ENCODE data around the gene KRTAP5-5. TPM values are rescaled to one million over a fixed set of nuclear protein-coding genes. Genes with fewer than 3 reads are reported as not detected.
"Not testable (repeated sequence)": the region's sequence is repeated elsewhere in the genome, so short reads cannot be mapped to it uniquely, and the experiment has no call there.

KRTAP5-5 gene
- total RNA-seq, 4 donors from 2014 or later, result not detected

GRCh38 chr11:1597994-1598380 is 31.6 kb upstream of the KRTAP5-5 start, which contains the start of gene KRTAP5-2:
KRTAP5-2 (minus strand) TSS chr11:1598294; CDS start chr11:1598250, 44 bp downstream.
- peaks cover 0 to 43% (median 2%) of the 10 kb centered on the region in 4 donors for H3K27me3 ChIP-seq
- 80% methylated on average over 1 of the region's 4 CpGs for WGBS
- no peaks in the 10 kb centered on the region for H3K4me1 ChIP-seq
- H3K27ac ChIP-seq (replicated peaks in 1 of 4), result no peak within 1 kb of the TSS
- no peak within 1 kb of the TSS for H3K4me3 ChIP-seq
- intact Hi-C loops (cut with DNase I), result no loop called here
- DNase-seq (ENCODE audit: extremely low spot score), result no peak
- no peak for TF ChIP-seq EP300 (IDR thresholded peaks at IDR 0.05)
- TF ChIP-seq POLR2AphosphoS5 (IDR thresholded peaks at IDR 0.05), result no peak
- no peak for TF ChIP-seq CTCF (IDR thresholded peaks at IDR 0.05)
- TF ChIP-seq POLR2A (IDR thresholded peaks at IDR 0.05; ENCODE audit: low read depth), result no peak
- H3K36me3 ChIP-seq, result no peaks in the 10 kb centered on the region
- no peaks in the 10 kb centered on the region for H3K9me3 ChIP-seq

GRCh38 chr11:1598406-1598805 is 31.2 kb upstream of the KRTAP5-5 start:
- DNase-seq (ENCODE audit: extremely low spot score); H3K4me1 ChIP-seq; intact Hi-C loops (cut with DNase I); H3K36me3 ChIP-seq; H3K27ac ChIP-seq (replicated peaks in 1 of 4); H3K4me3 ChIP-seq; H3K9me3 ChIP-seq: not testable (repeated sequence)
- WGBS, result 80% methylated on average over 3 of the region's 3 CpGs
- peaks cover 0 to 39% (median 2%) of the 10 kb centered on the region in 4 donors for H3K27me3 ChIP-seq

- Histone ChIP-seq H3K9me3 (no peaks in the 10 kb centered on the region), H3K4me1 (no peaks in the 10 kb centered on the region), H3K4me3 (no peak overlapping the region), H3K27me3 (peaks cover 0 to 37% (median 2%) of the 10 kb centered on the region in 4 donors), H3K36me3 (no peaks in the 10 kb centered on the region), H3K27ac (replicated peaks in 1 of 4) (no peak overlapping the region)
- intact Hi-C loops (cut with DNase I), result no loop called here
- TF ChIP-seq POLR2AphosphoS5 (IDR thresholded peaks at IDR 0.05) (no peak), POLR2A (IDR thresholded peaks at IDR 0.05; ENCODE audit: low read depth) (no peak), CTCF (IDR thresholded peaks at IDR 0.05) (no peak), EP300 (IDR thresholded peaks at IDR 0.05) (no peak)
- DNase-seq (ENCODE audit: extremely low spot score), result no peak
- 78% methylated on average over 6 of the region's 6 CpGs for WGBS
Measured at GRCh38 chr11:1598816-1599215, 30.8 kb upstream of the KRTAP5-5 start.

GRCh38 chr11:1600626-1601025 is 28.9 kb upstream of the KRTAP5-5 start:
- no peak for DNase-seq (ENCODE audit: extremely low spot score)
- Histone ChIP-seq H3K4me1 (no peaks in the 10 kb centered on the region), H3K36me3 (no peaks in the 10 kb centered on the region), H3K27ac (replicated peaks in 1 of 4) (no peak overlapping the region), H3K27me3 (peaks cover 0 to 42% (median 3%) of the 10 kb centered on the region in 4 donors), H3K9me3 (no peaks in the 10 kb centered on the region), H3K4me3 (no peak overlapping the region)
- intact Hi-C loops (cut with DNase I), result no loop called here
- 81% methylated on average over 5 of the region's 5 CpGs for WGBS
- no peak for TF ChIP-seq POLR2AphosphoS5 (IDR thresholded peaks at IDR 0.05)
- no peak for TF ChIP-seq CTCF (IDR thresholded peaks at IDR 0.05)
- no peak for TF ChIP-seq EP300 (IDR thresholded peaks at IDR 0.05)
- no peak for TF ChIP-seq POLR2A (IDR thresholded peaks at IDR 0.05; ENCODE audit: low read depth)

- WGBS, result 78% methylated on average over 3 of the region's 3 CpGs
- H3K4me3 ChIP-seq; H3K36me3 ChIP-seq; H3K4me1 ChIP-seq; H3K27ac ChIP-seq (replicated peaks in 1 of 4); H3K9me3 ChIP-seq; intact Hi-C loops (cut with DNase I); DNase-seq (ENCODE audit: extremely low spot score): not testable (repeated sequence)
- peaks cover 0 to 48% (median 3%) of the 10 kb centered on the region in 4 donors for H3K27me3 ChIP-seq
Measured at GRCh38 chr11:1601663-1602062, 27.9 kb upstream of the KRTAP5-5 start.

- Histone ChIP-seq H3K4me1 (peaks cover 0 to 5% (median 0%) of the 10 kb centered on the region in 4 donors), H3K27ac (replicated peaks in 1 of 4) (no peak overlapping the region), H3K36me3 (no peaks in the 10 kb centered on the region), H3K9me3 (no peaks in the 10 kb centered on the region), H3K4me3 (no peak overlapping the region), H3K27me3 (peaks cover 0 to 49% (median 3%) of the 10 kb centered on the region in 4 donors)
- intact Hi-C loops (cut with DNase I), result no loop called here
- TF ChIP-seq POLR2AphosphoS5 (IDR thresholded peaks at IDR 0.05) (no peak), POLR2A (IDR thresholded peaks at IDR 0.05; ENCODE audit: low read depth) (no peak), CTCF (IDR thresholded peaks at IDR 0.05) (no peak), EP300 (IDR thresholded peaks at IDR 0.05) (no peak)
- WGBS, result 80% methylated on average over 1 of the region's 1 CpG
- DNase-seq (ENCODE audit: extremely low spot score), result no peak
Measured at GRCh38 chr11:1603629-1604028, 25.9 kb upstream of the KRTAP5-5 start.

All from esophagus muscularis mucosa (tissue), 4 donors.